ENCODE results near the gene KIF1C. TPM values are rescaled to one million over a fixed set of nuclear protein-coding genes. Genes with fewer than 3 reads are reported as not detected.

The KIF1C gene
- total RNA-seq, 1 donor from 2014 or later = 81.7 TPM

- TF ChIP-seq, protein P1, sequence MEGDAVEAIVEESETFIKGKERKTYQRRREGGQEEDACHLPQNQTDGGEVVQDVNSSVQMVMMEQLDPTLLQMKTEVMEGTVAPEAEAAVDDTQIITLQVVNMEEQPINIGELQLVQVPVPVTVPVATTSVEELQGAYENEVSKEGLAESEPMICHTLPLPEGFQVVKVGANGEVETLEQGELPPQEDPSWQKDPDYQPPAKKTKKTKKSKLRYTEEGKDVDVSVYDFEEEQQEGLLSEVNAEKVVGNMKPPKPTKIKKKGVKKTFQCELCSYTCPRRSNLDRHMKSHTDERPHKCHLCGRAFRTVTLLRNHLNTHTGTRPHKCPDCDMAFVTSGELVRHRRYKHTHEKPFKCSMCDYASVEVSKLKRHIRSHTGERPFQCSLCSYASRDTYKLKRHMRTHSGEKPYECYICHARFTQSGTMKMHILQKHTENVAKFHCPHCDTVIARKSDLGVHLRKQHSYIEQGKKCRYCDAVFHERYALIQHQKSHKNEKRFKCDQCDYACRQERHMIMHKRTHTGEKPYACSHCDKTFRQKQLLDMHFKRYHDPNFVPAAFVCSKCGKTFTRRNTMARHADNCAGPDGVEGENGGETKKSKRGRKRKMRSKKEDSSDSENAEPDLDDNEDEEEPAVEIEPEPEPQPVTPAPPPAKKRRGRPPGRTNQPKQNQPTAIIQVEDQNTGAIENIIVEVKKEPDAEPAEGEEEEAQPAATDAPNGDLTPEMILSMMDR (IDR thresholded peaks at IDR 0.05; ENCODE audit: unreplicated experiment) = no peak
- peaks cover 43% of the 10 kb centered on the region for H3K36me3 Mint-ChIP-seq
- H3K4me3 Mint-ChIP-seq = no peak overlapping the region
- H3K4me1 Mint-ChIP-seq = no peaks in the 10 kb centered on the region
- no peak for DNase-seq (ENCODE audit: low spot score in 2 of 2, unreplicated experiment in 2 of 2)
- H3K27ac Mint-ChIP-seq = no peak overlapping the region
- H3K9me3 Mint-ChIP-seq = no peaks in the 10 kb centered on the region
- no peaks in the 10 kb centered on the region for H3K27me3 Mint-ChIP-seq (ENCODE audit: low read depth)
Observed at GRCh38 chr17:5019475-5019956, 21.8 kb downstream of the KIF1C start.

DNA sequence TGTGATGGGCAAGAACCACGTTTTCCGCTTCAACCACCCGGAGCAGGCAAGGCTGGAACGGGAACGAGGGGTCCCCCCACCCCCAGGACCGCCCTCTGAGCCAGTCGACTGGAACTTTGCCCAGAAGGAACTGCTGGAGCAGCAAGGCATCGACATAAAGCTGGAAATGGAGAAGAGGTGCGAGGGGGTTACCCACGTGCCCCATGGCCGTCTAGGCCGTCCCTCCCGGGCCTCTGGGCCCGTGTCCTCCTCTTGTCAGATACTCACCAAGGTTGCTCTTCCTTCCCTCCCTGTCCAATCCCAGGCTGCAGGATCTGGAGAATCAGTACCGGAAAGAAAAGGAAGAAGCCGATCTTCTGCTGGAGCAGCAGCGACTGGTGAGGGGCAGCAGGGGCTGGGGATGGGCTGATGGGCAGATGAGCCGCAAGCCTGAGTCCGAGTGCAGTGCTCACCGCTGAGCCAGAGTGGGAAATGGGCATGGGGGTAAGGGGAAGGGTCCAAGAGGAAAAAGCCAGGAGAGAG is 22.8 kb downstream of the KIF1C start:
- Mint-ChIP-seq H3K4me3 (no peak overlapping the region), H3K9me3 (no peaks in the 10 kb centered on the region), H3K27me3 (ENCODE audit: low read depth) (no peaks in the 10 kb centered on the region), H3K27ac (no peak overlapping the region), H3K4me1 (no peaks in the 10 kb centered on the region), H3K36me3 (peaks cover 44% of the 10 kb centered on the region)
- TF ChIP-seq, protein P1 (IDR thresholded peaks at IDR 0.05; ENCODE audit: unreplicated experiment) = no peak
- DNase-seq (ENCODE audit: low spot score in 2 of 2, unreplicated experiment in 2 of 2) = no peak

DNA sequence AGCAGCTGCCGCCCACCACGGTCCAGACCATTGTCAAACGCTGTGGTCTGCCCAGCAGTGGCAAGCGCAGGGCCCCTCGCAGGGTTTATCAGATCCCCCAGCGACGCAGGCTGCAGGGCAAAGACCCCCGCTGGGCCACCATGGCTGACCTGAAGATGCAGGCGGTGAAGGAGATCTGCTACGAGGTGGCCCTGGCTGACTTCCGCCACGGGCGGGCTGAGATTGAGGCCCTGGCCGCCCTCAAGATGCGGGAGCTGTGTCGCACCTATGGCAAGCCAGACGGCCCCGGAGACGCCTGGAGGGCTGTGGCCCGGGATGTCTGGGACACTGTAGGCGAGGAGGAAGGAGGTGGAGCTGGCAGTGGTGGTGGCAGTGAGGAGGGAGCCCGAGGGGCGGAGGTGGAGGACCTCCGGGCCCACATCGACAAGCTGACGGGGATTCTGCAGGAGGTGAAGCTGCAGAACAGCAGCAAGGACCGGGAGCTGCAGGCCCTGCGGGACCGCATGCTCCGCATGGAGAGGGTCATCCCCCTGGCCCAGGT is 24.5 kb downstream of the KIF1C start:
- Mint-ChIP-seq H3K9me3 (no peaks in the 10 kb centered on the region), H3K27ac (no peak overlapping the region), H3K4me1 (no peaks in the 10 kb centered on the region), H3K4me3 (no peak overlapping the region), H3K27me3 (ENCODE audit: low read depth) (no peaks in the 10 kb centered on the region), H3K36me3 (peaks cover 37% of the 10 kb centered on the region)
- TF ChIP-seq, protein P1 (IDR thresholded peaks at IDR 0.05; ENCODE audit: unreplicated experiment) = no peak
- no peak for DNase-seq (ENCODE audit: low spot score in 2 of 2, unreplicated experiment in 2 of 2)

GRCh38 chr17:5023588-5024147 is 25.9 kb downstream of the KIF1C start:
- no peaks in the 10 kb centered on the region for H3K4me1 Mint-ChIP-seq
- no peak overlapping the region for H3K4me3 Mint-ChIP-seq
- DNase-seq (ENCODE audit: low spot score in 2 of 2, unreplicated experiment in 2 of 2) = no peak
- TF ChIP-seq, protein P1 (IDR thresholded peaks at IDR 0.05; ENCODE audit: unreplicated experiment) = no peak
- H3K27ac Mint-ChIP-seq = no peak overlapping the region
- H3K9me3 Mint-ChIP-seq = no peaks in the 10 kb centered on the region
- no peaks in the 10 kb centered on the region for H3K27me3 Mint-ChIP-seq (ENCODE audit: low read depth)
- peaks cover 37% of the 10 kb centered on the region for H3K36me3 Mint-ChIP-seq

- TF ChIP-seq, protein P1 (IDR thresholded peaks at IDR 0.05; ENCODE audit: unreplicated experiment) = no peak
- no peak overlapping the region for H3K27ac Mint-ChIP-seq
- no peak overlapping the region for H3K4me3 Mint-ChIP-seq
- no peak for DNase-seq (ENCODE audit: low spot score in 2 of 2, unreplicated experiment in 2 of 2)
- no peaks in the 10 kb centered on the region for H3K4me1 Mint-ChIP-seq
- peaks cover 5% of the 10 kb centered on the region for H3K27me3 Mint-ChIP-seq (ENCODE audit: low read depth)
- peaks cover 31% of the 10 kb centered on the region for H3K36me3 Mint-ChIP-seq
- no peaks in the 10 kb centered on the region for H3K9me3 Mint-ChIP-seq
Observed at GRCh38 chr17:5024604-5025003, 26.9 kb downstream of the KIF1C start.
